NCI-H2196 (cell line): ENCODE measurements around the gene HPCAL1.

ENCODE experiments used
- DNase-seq: peaks from one replicate; lab custom pipeline; 2025; ENCODE audit not compliant: unreplicated experiment; lab: John Stamatoyannopoulos, UW

Gene HPCAL1

GRCh38 chr2:10385501-10385900 is 82.8 kb downstream of the HPCAL1 start:
- DNase-seq: no peak

- no peak for DNase-seq
Observed at GRCh38 chr2:10385933-10386773, 83.4 kb downstream of the HPCAL1 start.

GRCh38 chr2:10387033-10387432 is 84.3 kb downstream of the HPCAL1 start:
- no peak for DNase-seq

GRCh38 chr2:10388954-10389560 is 86.4 kb downstream of the HPCAL1 start:
- no peak for DNase-seq

- no peak for DNase-seq
Observed at GRCh38 chr2:10389573-10389972, 86.9 kb downstream of the HPCAL1 start.

- DNase-seq: no peak
Observed at GRCh38 chr2:10390369-10390801, 87.7 kb downstream of the HPCAL1 start.

- no peak for DNase-seq
Observed at GRCh38 chr2:10392100-10392499, 89.4 kb downstream of the HPCAL1 start.

GRCh38 chr2:10392548-10392947 is 89.8 kb downstream of the HPCAL1 start:
- no peak for DNase-seq

- no peak for DNase-seq
Observed at GRCh38 chr2:10392951-10393639, 90.4 kb downstream of the HPCAL1 start.

- no peak for DNase-seq
Observed at GRCh38 chr2:10393640-10393982, 90.9 kb downstream of the HPCAL1 start.

- DNase-seq: no peak
Observed at GRCh38 chr2:10395893-10396292, 93.2 kb downstream of the HPCAL1 start.

GRCh38 chr2:10396464-10396863 is 93.8 kb downstream of the HPCAL1 start:
- no peak for DNase-seq

- no peak for DNase-seq
Observed at GRCh38 chr2:10397297-10397875, 94.7 kb downstream of the HPCAL1 start.

- no peak for DNase-seq
Observed at GRCh38 chr2:10397878-10398277, 95.2 kb downstream of the HPCAL1 start.

- DNase-seq: no peak
Observed at GRCh38 chr2:10398496-10398895, 95.8 kb downstream of the HPCAL1 start.

GRCh38 chr2:10399358-10399757 is 96.7 kb downstream of the HPCAL1 start:
- DNase-seq: no peak

GRCh38 chr2:10400002-10400401 is 97.3 kb downstream of the HPCAL1 start:
- DNase-seq: no peak

- no peak for DNase-seq
Observed at GRCh38 chr2:10400568-10400977, 97.9 kb downstream of the HPCAL1 start.

- no peak for DNase-seq
Observed at GRCh38 chr2:10400978-10401951, 98.6 kb downstream of the HPCAL1 start.

- DNase-seq: no peak
Observed at GRCh38 chr2:10402062-10402585, 99.4 kb downstream of the HPCAL1 start.
